ENCODE data around the gene ABCD1. TPM values are rescaled to one million over a fixed set of nuclear protein-coding genes. Genes with fewer than 3 reads are reported as not detected.

The ABCD1 gene
- total and polyA plus RNA-seq, 10 of the 15 experiments (the other 5 are each of a cell fraction or from before 2014, with no cell fraction given): 0.13 to 6.5 (median 1.4) TPM

- TF ChIP-seq RAD51 (IDR thresholded peaks at IDR 0.05) (peak; percentile 44; the same call in 1 of the 2 replicates), BMI1 (IDR thresholded peaks at IDR 0.05; ENCODE audit: borderline replicate concordance) (no peak), CREB1 (IDR thresholded peaks at IDR 0.05; ENCODE audit: low read depth) (no peak), DPF2 (IDR thresholded peaks at IDR 0.05) (peak; percentile 67), SIX5 (IDR thresholded peaks at IDR 0.05; ENCODE audit: low read depth, low read length, severe bottlenecking) (no peak), SPI1 (IDR thresholded peaks at IDR 0.05; ENCODE audit: borderline replicate concordance, insufficient read depth, low read depth, low read length) (peak; percentile 94), IRF5 (IDR thresholded peaks at IDR 0.05; ENCODE audit: borderline replicate concordance) (no peak), TAF1 (IDR thresholded peaks at IDR 0.05; ENCODE audit: borderline replicate concordance, low read depth, low read length) (no peak), ZNF622 (IDR thresholded peaks at IDR 0.05) (no peak), ESRRA (IDR thresholded peaks at IDR 0.05; ENCODE audit: low read length) (no peak), ZNF384 (IDR thresholded peaks at IDR 0.05; ENCODE audit: borderline replicate concordance, low read depth, low read length) (no peak), CREM (IDR thresholded peaks at IDR 0.05; ENCODE audit: low read depth) (no peak), NFYB (IDR thresholded peaks at IDR 0.05; ENCODE audit: insufficient read depth, low read depth, low read length) (no peak), FOXM1 (IDR thresholded peaks at IDR 0.05; ENCODE audit: low read depth, low read length) (no peak), ATF2 (IDR thresholded peaks at IDR 0.05; ENCODE audit: low read length) (no peak), POLR2A (IDR thresholded peaks at IDR 0.05; ENCODE audit: low read depth, low read length) (no peak), ZNF217 (IDR thresholded peaks at IDR 0.05) (no peak), RCOR1 (conservative IDR thresholded peaks at IDR 0.05; ENCODE audit: low read depth, low read length) (no peak), BCL3 (IDR thresholded peaks at IDR 0.05; ENCODE audit: borderline replicate concordance, insufficient read depth, low read depth, low read length, poor library complexity, severe bottlenecking) (no peak), IKZF1 (conservative IDR thresholded peaks at IDR 0.05) (peak; percentile 70), RELB (IDR thresholded peaks at IDR 0.05; ENCODE audit: low read depth) (no peak), ELK1 (IDR thresholded peaks at IDR 0.05; ENCODE audit: low read depth, low read length) (no peak), NFXL1 (IDR thresholded peaks at IDR 0.05; ENCODE audit: borderline replicate concordance) (no peak), STAT1 (conservative IDR thresholded peaks at IDR 0.05) (no peak), PAX5 (IDR thresholded peaks at IDR 0.05; ENCODE audit: borderline replicate concordance, low read depth, low read length) (0 out of 2 replicates have a peak, but pooled peaks have one; percentile 45)
Observed at GRCh38 chrX:153726286-153727122, 1.8 kb downstream of the ABCD1 start (continued).
